HepG2 (cell line): ENCODE results near the gene BBS9. TPM values are rescaled to one million over a fixed set of nuclear protein-coding genes. Genes with fewer than 3 reads are reported as not detected.
A peak's percentile ranks its signal among the peaks of the same experiment; 100 is the strongest.

Experiments
- ATAC-seq: fragments of 200-7000 bp; cut with Tn5 transposase; 3 replicates; pipeline ENCODE4 v1.9.1; 2020; ENCODE audit warnings: mild to moderate bottlenecking, moderate library complexity
- BruUV-seq: library from RNA; stranded (reverse); fragments of 400-500 nt; replicated peaks from 2 replicates; lab custom pipeline; 2021; lab: Mats Ljungman, UMichigan
- CTCF ChIA-PET: fragments of 300-600 bp; formaldehyde crosslinking; extraction: SDS; loops from one replicate; lab custom pipeline; 2021; ENCODE audit warnings: low total read pairs, inconsistent platforms, low intra/inter-chr PET ratio; lab: Yijun Ruan, JAX
- POLR2A ChIA-PET: fragments of 350-600 bp; sonication (Branson Sonifier 250); formaldehyde crosslinking; loops from one replicate; lab custom pipeline; 2020; ENCODE audit warnings: antibody characterized with exemption, inconsistent platforms; lab: Yijun Ruan, JAX
- DNase-seq: peaks from one replicate; pipeline ENCODE4 v3.0.0-alpha.2; 2015; ENCODE audit warnings: low spot score
- FAIRE-seq: peaks from 3 replicates; lab custom pipeline; 2011; peaks lifted over from hg19 to GRCh38; lab: Jason Lieb, UNC
- H2AFZ ChIP-seq: one replicate; pipeline ENCODE4 v1.6.1; 2011; ENCODE audit warnings: low read length, inconsistent platforms
- H3K27ac ChIP-seq: fragments of 300-600 bp; 3 replicates; pipeline ENCODE4 v1.8.0; 2011; ENCODE audit warnings: mixed run types, mild to moderate bottlenecking, mixed read lengths, low read length, inconsistent platforms; ENCODE audit not compliant: insufficient read depth; ENCODE audit errors: extremely low read length
- H3K27me3 ChIP-seq, 2 experiments: fragments of 200-600 bp in 1 of 2; 2 replicates in 1 of 2; 3 replicates in 1 of 2; pipeline versions ENCODE4 v1.6.0 to v1.8.0; 2011; ENCODE audit warnings: low read length in 2 of 2, mild to moderate bottlenecking in 2 of 2, moderate library complexity in 2 of 2, inconsistent platforms in 1 of 2; ENCODE audit not compliant: insufficient read depth in 2 of 2, control insufficient read depth in 1 of 2
- H3K36me3 ChIP-seq, 2 experiments: fragments of 200-600 bp in 1 of 2; replicated peaks in 1 of 2; 2 replicates in 1 of 2; 3 replicates in 1 of 2; pipeline versions ENCODE4 v1.5.1 to v1.8.0; 2011; ENCODE audit warnings: low read length in 2 of 2, inconsistent platforms in 1 of 2; ENCODE audit not compliant: insufficient read depth in 2 of 2, control insufficient read depth in 1 of 2
- H3K4me1 ChIP-seq: 2 replicates; pipeline ENCODE4 v1.5.1; 2012; ENCODE audit warnings: low read length, inconsistent platforms; ENCODE audit not compliant: insufficient read depth
- H3K4me2 ChIP-seq: 2 replicates; pipeline ENCODE4 v1.6.0; 2011; ENCODE audit warnings: low read depth, low read length, inconsistent platforms
- H3K4me3 ChIP-seq, 3 experiments: fragments of 200-600 bp in 1 of 3; sonication (generic), shearing (Covaris generic) in 1 of 3; replicated peaks in 1 of 3; 2 replicates each; pipeline ENCODE4 v1.5.1; 2011 to 2016; ENCODE audit warnings: low read length in 3 of 3, inconsistent platforms in 2 of 3, low read depth in 2 of 3, mild to moderate bottlenecking in 2 of 3, control low read depth in 1 of 3, mixed read lengths in 1 of 3; ENCODE audit not compliant: insufficient read depth in 1 of 3
- H3K79me2 ChIP-seq: one replicate; pipeline ENCODE4 v1.6.1; 2011; ENCODE audit warnings: low read length, inconsistent platforms; ENCODE audit not compliant: insufficient read depth
- H3K9ac ChIP-seq: 2 replicates; pipeline ENCODE4 v1.6.0; 2011; ENCODE audit warnings: mild to moderate bottlenecking, low read depth, low read length, inconsistent platforms; ENCODE audit not compliant: insufficient read depth
- H3K9me3 ChIP-seq: 2 replicates; pipeline ENCODE4 v1.5.1; 2012; ENCODE audit warnings: mild to moderate bottlenecking, low read length
- H4K20me1 ChIP-seq: 2 replicates; pipeline ENCODE4 v1.6.0; 2011; ENCODE audit warnings: inconsistent platforms, mild to moderate bottlenecking, low read length, moderate library complexity; ENCODE audit not compliant: insufficient read depth
- CEBPB ChIP-seq: IDR thresholded peaks from 2 replicates; pipeline ENCODE4 v1.6.1; 2011; ENCODE audit warnings: low read depth, low read length, improper control_type of control experiment, borderline replicate concordance
- LCORL ChIP-seq, 2 experiments: fragments of 450-650 bp in 1 of 2; sonication (generic) in 1 of 2; formaldehyde crosslinking in 1 of 2; IDR thresholded peaks; 2 replicates each; pipeline versions ENCODE4 v1.5.0 to v1.6.1; 2017 to 2020; ENCODE audit warnings: antibody characterized with exemption in 1 of 2, missing genetic modification reagents in 1 of 2
- MXI1 ChIP-seq: IDR thresholded peaks from 3 replicates; pipeline ENCODE4 v1.6.1; 2012; ENCODE audit warnings: low read depth, low read length, inconsistent platforms, borderline replicate concordance
- REXO4 ChIP-seq: sonication (generic); formaldehyde crosslinking; IDR thresholded peaks from 2 replicates; pipeline ENCODE4 v1.8.0; 2022; ENCODE audit warnings: missing genetic modification reagents, mild to moderate bottlenecking, borderline replicate concordance
- ZNF24 ChIP-seq: fragments of 450-650 bp; IDR thresholded peaks from 2 replicates; pipeline ENCODE4 v1.6.1; 2017; ENCODE audit warnings: antibody characterized with exemption, mild to moderate bottlenecking
- ZNF629 ChIP-seq: sonication (generic); formaldehyde crosslinking; conservative IDR thresholded peaks from 2 replicates; pipeline ENCODE4 v1.5.0; 2020; ENCODE audit warnings: missing genetic modification reagents
- ZNF780A ChIP-seq: sonication (generic); formaldehyde crosslinking; IDR thresholded peaks from 2 replicates; pipeline ENCODE4 v1.8.0; 2022; ENCODE audit warnings: mild to moderate bottlenecking, missing genetic modification reagents, moderate library complexity
- WGBS: methylation state at CpG from one replicate; pipeline ENCODE4 v1.1.6; 2017; ENCODE audit warnings: low lambda C conversion rate; 5-methylcytosine and 5-hydroxymethylcytosine counted together
- in situ Hi-C: cut with HindIII; loops from 2 replicates; pipeline ENCODE4 v1.10.0; 2017; ENCODE audit warnings: low pct_unique_long_range_greater_than_20kb; ENCODE audit not compliant: extremely low pct_ligation_motif_present
- intact Hi-C: fragments of 100-400 bp; cut with micrococcal nuclease; formaldehyde crosslinking; loops from one replicate; pipeline ENCODE4 v1.10.0; 2022; ENCODE audit not compliant: unreplicated experiment
- polyA plus RNA-seq, 8 experiments: library from polyadenylated mRNA; depleted of rRNA in 3 of 8; stranded (reverse) in 7 of 8; unstranded in 1 of 8; fragments of >200 nt; fragmentation: Illumina TruSeq in 4 of 8; extraction: Trizol in 4 of 8; gene quantifications; 2 replicates each; pipeline versions ENCODE4 v1.2.1 to v1.2.3, GENCODE V29; 2011 to 2016; ENCODE audit warnings: low read depth in 4 of 8, missing spikeins in 1 of 8, mixed read lengths in 1 of 8; ENCODE audit not compliant: insufficient read depth in 1 of 8
- total RNA-seq, 5 experiments: library from RNA; depleted of rRNA; stranded (reverse); fragments of >200 nt; fragmentation: Illumina TruSeq; extraction: Trizol; gene quantifications; 2 replicates each; pipeline ENCODE4 v1.2.3, GENCODE V29; 2016; ENCODE audit warnings: low read depth in 1 of 5
- TF ChIP-seq, protein P1 (sequence below): sonication (generic); formaldehyde crosslinking; IDR thresholded peaks from 2 replicates; pipeline ENCODE4 v1.9.0; 2021; ENCODE audit warnings: mild to moderate bottlenecking, missing genetic modification reagents

BBS9 gene
- total and polyA plus RNA-seq, 2 of the 13 experiments (the other 11 are each of a cell fraction or from before 2014, with no cell fraction given), result 5.1 to 7.8 TPM

- Histone ChIP-seq H3K4me1 (peaks cover 38% of the 10 kb centered on the region), H3K4me3 (no peak overlapping the region), H3K4me2 (peak overlapping the region; percentile 9; the same call in 1 of the 2 replicates), H2AFZ (peak overlapping the region; percentile 50), H3K36me3 (no peaks in the 10 kb centered on the region), H3K27ac (no peak overlapping the region), H3K9ac (no peak overlapping the region), H3K27me3 (peaks cover 1 to 15% of the 10 kb centered on the region in 2 experiments; a peak in 3 of 5 replicates), H3K9me3 (no peaks in the 10 kb centered on the region), H4K20me1 (peaks cover 9% of the 10 kb centered on the region), H3K79me2 (peaks cover 22% of the 10 kb centered on the region)
- ATAC-seq, result no peak
- BruUV-seq, result no TSS peak
- intact Hi-C loops, result no loop called here
- CTCF ChIA-PET, result no interaction called here
- WGBS, result 4% methylated on average over 3 of the region's 3 CpGs
- in situ Hi-C loops, result no loop called here
- FAIRE-seq, result no peak
- no peak for TF ChIP-seq CEBPB
- no peak for TF ChIP-seq REXO4
- no peak for TF ChIP-seq ZNF24
- no peak for TF ChIP-seq MXI1
- DNase-seq, result no peak
- POLR2A ChIA-PET, result no interaction called here
Measured at GRCh38 chr7:33111614-33112013, 17.8 kb upstream of the BBS9 start.

DNA sequence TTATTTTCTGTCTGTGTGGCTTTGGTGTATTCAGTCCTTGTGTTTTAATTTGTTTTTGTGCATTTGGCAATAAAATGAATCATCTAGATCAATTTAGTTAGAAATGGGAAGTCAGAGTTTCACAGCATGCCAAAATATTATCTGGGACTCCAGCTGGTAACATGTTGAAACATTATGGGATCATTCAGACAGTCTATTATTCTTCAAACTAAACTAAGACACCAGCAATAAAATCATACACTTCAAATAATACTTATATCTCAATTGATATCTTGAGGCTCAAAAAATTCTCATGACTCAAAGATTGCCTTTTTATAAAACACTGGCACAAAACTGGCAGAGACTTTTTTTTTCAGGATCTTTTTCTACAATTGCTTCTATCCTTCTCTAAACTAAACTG is 14.4 kb upstream of the BBS9 start:
- ChIA-PET POLR2A (no interaction called here), CTCF (no interaction called here)
- H3K4me2 ChIP-seq, result no peak overlapping the region
- in situ Hi-C loops (no loop called here), intact Hi-C loops (no loop called here)
- H3K27me3 ChIP-seq, result peaks cover 1 to 15% of the 10 kb centered on the region in 2 experiments; a peak in 3 of 5 replicates
- ATAC-seq (no peak), FAIRE-seq (no peak), DNase-seq (no peak)
- no peak overlapping the region for H3K4me3 ChIP-seq
- H4K20me1 ChIP-seq, result no peaks in the 10 kb centered on the region
- no peak overlapping the region for H3K9ac ChIP-seq
- no peak for TF ChIP-seq ZNF629 (CRISPR knock-in tag)
- TF ChIP-seq, protein P1, sequence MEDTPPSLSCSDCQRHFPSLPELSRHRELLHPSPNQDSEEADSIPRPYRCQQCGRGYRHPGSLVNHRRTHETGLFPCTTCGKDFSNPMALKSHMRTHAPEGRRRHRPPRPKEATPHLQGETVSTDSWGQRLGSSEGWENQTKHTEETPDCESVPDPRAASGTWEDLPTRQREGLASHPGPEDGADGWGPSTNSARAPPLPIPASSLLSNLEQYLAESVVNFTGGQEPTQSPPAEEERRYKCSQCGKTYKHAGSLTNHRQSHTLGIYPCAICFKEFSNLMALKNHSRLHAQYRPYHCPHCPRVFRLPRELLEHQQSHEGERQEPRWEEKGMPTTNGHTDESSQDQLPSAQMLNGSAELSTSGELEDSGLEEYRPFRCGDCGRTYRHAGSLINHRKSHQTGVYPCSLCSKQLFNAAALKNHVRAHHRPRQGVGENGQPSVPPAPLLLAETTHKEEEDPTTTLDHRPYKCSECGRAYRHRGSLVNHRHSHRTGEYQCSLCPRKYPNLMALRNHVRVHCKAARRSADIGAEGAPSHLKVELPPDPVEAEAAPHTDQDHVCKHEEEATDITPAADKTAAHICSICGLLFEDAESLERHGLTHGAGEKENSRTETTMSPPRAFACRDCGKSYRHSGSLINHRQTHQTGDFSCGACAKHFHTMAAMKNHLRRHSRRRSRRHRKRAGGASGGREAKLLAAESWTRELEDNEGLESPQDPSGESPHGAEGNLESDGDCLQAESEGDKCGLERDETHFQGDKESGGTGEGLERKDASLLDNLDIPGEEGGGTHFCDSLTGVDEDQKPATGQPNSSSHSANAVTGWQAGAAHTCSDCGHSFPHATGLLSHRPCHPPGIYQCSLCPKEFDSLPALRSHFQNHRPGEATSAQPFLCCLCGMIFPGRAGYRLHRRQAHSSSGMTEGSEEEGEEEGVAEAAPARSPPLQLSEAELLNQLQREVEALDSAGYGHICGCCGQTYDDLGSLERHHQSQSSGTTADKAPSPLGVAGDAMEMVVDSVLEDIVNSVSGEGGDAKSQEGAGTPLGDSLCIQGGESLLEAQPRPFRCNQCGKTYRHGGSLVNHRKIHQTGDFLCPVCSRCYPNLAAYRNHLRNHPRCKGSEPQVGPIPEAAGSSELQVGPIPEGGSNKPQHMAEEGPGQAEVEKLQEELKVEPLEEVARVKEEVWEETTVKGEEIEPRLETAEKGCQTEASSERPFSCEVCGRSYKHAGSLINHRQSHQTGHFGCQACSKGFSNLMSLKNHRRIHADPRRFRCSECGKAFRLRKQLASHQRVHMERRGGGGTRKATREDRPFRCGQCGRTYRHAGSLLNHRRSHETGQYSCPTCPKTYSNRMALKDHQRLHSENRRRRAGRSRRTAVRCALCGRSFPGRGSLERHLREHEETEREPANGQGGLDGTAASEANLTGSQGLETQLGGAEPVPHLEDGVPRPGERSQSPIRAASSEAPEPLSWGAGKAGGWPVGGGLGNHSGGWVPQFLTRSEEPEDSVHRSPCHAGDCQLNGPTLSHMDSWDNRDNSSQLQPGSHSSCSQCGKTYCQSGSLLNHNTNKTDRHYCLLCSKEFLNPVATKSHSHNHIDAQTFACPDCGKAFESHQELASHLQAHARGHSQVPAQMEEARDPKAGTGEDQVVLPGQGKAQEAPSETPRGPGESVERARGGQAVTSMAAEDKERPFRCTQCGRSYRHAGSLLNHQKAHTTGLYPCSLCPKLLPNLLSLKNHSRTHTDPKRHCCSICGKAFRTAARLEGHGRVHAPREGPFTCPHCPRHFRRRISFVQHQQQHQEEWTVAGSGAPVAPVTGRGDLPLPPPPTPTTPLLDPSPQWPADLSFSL (CRISPR knock-in tag), result no peak
- TF ChIP-seq LCORL (IDR thresholded peaks at IDR 0.05), result no peak
- TF ChIP-seq LCORL (CRISPR knock-in tag; IDR thresholded peaks at IDR 0.05), result no peak
- no peak for TF ChIP-seq ZNF780A (CRISPR knock-in tag)
- H3K79me2 ChIP-seq, result no peaks in the 10 kb centered on the region
- H3K9me3 ChIP-seq, result peaks cover 9% of the 10 kb centered on the region; the same call in 1 of the 2 replicates
- H3K27ac ChIP-seq, result no peak overlapping the region
- peaks cover 17% of the 10 kb centered on the region for H3K4me1 ChIP-seq
- no peaks in the 10 kb centered on the region for H3K36me3 ChIP-seq
- H2AFZ ChIP-seq, result no peak overlapping the region
- no TSS peak for BruUV-seq
